Choroid plexus epithelial cell (primary cell): Measurements from ENCODE around the gene ENTPD7.
"Not testable (repeated sequence)": the region's sequence is repeated elsewhere in the genome, so short reads cannot be mapped to it uniquely, and the experiment has no call there.

Experiments
- DNase-seq: peaks from one replicate; pipeline ENCODE4 v3.0.0-alpha.2; 2010; ENCODE audit warnings: low read depth
- H3K4me3 ChIP-seq: 2 replicates; pipeline ENCODE4 v1.5.1; 2011; ENCODE audit warnings: low read depth, mild to moderate bottlenecking, control low read depth, low read length, moderate library complexity
- TF ChIP-seq, protein P1 (sequence below): conservative IDR thresholded peaks from 2 replicates; pipeline ENCODE4 v1.5.1; 2011; ENCODE audit warnings: low read depth, mild to moderate bottlenecking, control low read depth, inconsistent platforms, low read length, moderate library complexity

ENTPD7 gene

DNA sequence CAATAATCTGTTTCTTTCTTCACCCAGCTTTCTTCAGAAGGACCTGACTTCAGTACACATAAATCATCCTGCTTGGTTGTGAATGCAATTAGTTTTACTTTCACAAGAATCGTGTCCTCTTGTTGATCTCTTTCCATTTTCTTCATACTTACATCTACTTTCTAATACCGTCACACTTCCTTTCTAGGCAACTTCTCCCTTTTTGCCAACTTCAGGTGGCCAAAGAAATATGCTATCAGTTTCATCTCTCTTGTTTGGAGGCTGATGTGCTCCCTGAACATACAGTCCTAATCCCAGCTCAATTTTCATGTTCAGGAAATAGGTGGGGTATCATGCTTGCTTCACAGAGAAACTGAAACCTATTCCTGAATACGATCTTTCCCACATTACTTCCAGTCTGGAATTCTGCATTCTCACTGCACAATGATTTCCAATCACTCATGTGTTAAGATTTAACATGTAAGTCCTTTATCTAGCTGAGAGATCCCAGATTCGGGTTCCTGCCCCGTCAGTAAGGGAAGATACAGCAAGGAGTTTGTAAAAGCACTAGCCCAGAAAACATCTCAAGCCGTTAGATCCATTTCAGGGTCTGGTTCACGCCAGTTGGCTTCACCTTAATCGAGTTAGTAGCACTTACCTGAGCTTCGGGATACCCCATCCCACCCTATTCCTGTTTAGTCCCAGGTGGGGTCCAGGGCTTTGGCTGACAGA lies 40.1 kb upstream of the ENTPD7 start:
- TF ChIP-seq, protein P1, sequence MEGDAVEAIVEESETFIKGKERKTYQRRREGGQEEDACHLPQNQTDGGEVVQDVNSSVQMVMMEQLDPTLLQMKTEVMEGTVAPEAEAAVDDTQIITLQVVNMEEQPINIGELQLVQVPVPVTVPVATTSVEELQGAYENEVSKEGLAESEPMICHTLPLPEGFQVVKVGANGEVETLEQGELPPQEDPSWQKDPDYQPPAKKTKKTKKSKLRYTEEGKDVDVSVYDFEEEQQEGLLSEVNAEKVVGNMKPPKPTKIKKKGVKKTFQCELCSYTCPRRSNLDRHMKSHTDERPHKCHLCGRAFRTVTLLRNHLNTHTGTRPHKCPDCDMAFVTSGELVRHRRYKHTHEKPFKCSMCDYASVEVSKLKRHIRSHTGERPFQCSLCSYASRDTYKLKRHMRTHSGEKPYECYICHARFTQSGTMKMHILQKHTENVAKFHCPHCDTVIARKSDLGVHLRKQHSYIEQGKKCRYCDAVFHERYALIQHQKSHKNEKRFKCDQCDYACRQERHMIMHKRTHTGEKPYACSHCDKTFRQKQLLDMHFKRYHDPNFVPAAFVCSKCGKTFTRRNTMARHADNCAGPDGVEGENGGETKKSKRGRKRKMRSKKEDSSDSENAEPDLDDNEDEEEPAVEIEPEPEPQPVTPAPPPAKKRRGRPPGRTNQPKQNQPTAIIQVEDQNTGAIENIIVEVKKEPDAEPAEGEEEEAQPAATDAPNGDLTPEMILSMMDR: no peak
- peak; percentile 26 for DNase-seq
- H3K4me3 ChIP-seq: peak overlapping the region; percentile 86

DNA sequence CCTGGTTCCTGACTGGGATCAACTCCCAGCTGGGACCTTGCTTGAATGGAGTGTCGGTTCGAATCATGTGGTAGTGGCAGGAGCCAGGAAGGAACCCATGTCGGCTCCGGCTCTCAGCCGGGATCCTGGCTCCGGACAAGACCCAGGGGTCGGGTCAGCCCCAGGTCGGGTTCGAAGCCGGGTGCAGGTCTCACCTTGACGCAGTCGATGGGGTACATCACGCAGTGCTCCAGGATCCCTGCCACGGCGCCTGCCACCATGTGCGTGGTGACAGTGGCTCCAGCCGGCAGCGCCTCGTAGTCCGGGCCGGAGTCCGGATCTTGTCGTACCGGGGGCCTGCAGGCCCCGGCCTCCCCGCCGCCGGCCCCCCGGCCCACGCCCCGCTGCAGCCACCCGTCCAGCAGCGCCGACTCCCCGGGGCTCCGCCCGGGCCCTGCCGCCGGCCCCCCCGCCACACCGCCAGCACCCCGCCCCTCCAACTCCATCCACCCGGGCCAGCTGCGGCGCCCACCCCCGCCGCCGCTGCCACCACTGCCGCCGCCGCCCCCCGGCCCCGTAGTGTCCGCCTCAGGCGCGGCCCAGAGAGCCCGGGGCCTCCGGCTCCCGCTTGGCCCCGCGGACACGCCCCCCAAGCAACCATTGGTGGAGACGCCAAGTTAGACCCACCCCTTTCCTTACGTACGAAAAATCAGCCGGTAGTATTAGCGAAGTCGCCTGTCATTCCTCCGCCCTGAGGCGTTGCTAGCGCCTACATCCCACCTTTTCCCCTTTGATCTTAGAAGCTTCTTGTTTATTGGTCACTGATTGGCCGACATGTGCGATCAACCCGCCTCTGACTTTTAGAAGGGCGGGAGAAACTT lies 39.2 kb upstream of the ENTPD7 start, which contains the start of gene SLC25A28:
TSS of gene SLC25A28 (minus strand) at position 589 of the 860 bp plus-strand sequence. CDS start at position 485, 104 bp downstream.
- peak within 1 kb of the TSS; percentile 86 for H3K4me3 ChIP-seq
- DNase-seq: peak; percentile 100
- TF ChIP-seq, protein P1: no peak

DNA sequence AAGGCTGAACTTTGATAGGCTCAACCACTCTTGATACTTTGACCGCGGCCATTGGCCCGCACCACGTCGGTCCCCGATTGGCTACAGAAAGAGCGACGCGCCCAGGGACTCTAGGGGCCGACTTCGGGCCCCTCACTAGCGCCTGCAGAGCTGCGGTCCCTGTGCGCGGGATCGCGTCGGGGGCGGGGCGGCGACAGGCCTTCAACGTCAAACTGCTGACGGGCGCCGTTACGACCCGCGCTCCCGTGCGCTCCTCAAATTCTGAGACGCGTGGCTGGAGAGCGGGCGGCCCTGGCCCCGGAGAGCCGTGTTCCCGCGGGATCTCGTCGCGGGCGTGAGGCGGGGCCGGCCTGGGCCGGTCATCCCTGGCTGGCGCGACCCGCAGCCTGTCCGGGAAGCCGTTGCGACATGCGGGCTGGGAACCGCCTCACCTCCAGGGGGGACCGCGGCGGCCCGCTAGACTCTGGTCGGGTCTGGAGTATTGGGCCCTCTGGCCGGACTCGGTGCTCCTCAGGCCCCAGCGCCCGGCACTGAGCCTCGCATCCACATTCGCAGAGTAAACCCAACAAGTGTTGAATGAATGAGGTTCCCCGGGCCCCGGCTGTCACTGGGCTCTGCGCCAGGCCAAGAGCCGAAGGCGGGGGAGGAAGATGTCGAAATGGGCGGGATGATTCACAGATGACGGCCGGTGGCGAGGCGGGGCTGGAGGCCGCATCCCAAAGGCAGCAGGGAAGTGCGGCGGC lies 38.4 kb upstream of the ENTPD7 start:
- DNase-seq: peak; percentile 97
- TF ChIP-seq, protein P1: no peak
- H3K4me3 ChIP-seq: peak overlapping the region; percentile 70

DNA sequence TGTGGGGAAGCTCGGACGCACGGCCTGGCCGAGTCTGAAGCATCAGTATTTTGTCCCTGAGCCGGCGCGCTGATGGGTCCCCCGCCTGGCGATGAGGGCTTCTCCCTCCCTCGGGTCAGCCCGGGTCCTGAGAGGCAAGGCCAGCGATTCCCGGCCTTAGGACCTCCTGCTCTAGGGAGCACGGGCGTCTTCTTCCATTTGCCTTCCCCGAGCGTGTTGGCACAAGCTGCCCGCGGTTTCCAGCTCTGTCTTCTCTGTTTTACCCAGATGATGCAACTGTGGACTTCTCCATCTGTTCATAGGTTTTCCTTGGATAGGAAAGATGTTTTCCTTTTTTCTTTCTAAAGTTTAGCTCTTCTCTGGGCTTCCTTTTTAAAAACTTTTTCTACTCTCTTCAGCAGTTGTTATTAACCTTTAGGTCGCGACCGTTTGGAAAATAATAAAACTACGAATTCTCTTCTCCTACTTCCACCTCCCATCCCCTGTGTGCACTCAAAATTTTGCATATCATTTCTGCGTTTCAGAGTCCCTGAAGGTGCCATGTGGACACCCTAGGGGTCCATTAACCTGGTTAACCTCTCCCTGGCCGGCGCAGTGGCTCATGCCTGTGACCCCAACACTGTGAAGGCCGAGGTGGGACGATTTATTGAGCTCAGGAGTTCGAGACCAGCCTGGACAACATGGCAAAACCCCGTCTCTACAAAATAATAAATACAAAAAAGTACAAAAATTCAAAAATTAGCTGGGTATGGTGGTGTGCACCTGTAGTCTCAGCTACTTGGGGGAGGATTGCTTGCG lies 37.7 kb upstream of the ENTPD7 start:
- TF ChIP-seq, protein P1: no peak
- DNase-seq: no peak
- peak overlapping the region; percentile 70 for H3K4me3 ChIP-seq

DNA sequence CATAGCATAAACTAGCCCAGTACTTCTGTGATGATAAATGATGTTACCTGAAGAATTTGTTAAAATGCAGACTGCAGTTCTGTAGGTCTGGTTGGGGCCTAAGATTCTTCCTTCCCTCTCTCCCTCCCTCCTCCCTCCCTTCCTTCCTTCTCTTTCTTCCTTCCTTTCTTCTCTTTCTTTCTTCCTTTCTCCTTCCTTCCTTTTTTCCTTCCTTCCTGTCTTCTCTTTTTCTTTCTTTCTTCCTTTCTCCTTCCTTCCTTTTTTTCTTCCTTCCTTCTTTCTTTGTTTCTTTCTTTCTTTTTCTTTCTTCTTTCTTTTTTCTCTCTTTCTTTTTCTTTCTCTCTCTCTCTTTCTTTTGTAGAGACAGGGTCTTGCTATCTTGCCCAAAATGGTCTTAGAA lies 35.4 kb upstream of the ENTPD7 start:
- H3K4me3 ChIP-seq: no peak overlapping the region
- TF ChIP-seq, protein P1: no peak
- no peak for DNase-seq

DNA sequence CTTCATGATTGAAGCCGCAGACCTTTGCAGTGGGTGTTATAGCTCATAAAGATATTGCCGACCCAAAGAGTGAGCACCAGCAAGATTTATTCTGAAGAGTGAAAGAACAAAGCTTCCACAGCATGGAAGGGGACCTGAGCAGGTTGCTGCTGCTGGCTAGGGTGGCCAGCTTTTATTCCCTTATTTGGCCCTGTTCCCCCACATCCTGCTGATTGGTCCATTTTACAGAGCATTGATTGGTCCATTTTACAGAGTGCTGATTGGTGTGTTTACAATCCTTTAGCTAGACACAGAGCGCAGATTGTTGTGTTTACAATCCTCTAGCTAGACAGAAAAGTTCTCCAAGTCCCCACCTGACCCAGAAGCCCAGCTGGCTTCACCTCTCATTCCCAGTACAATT lies 34.2 kb upstream of the ENTPD7 start:
- not testable (repeated sequence) for H3K4me3 ChIP-seq, DNase-seq
